Measurements from ENCODE around the gene RNF169. TPM values are rescaled to one million over a fixed set of nuclear protein-coding genes. Genes with fewer than 3 reads are reported as not detected.

The RNF169 gene
- total RNA-seq, 6 experiments from 2014 or later, result 4.7 to 7.7 (median 6.8) TPM

GRCh38 chr11:74703211-74703610 lies 45.4 kb upstream of the RNF169 start:
- no peak for TF ChIP-seq POLR2A (IDR thresholded peaks at IDR 0.05)
- TF ChIP-seq CTCF (IDR thresholded peaks at IDR 0.05), result no peak
- no peak overlapping the region for H3K4me3 ChIP-seq
- ATAC-seq (no peak), DNase-seq (no peak)
- WGBS (ENCODE audit: insufficient coverage, low coverage, low lambda C conversion rate, missing lambda C conversion rate), result 100% methylated on average over 1 of the region's 13 CpGs
- no peak overlapping the region for H3K27ac ChIP-seq
- H3K9me3 ChIP-seq, result no peaks in the 10 kb centered on the region
- peaks cover 0 to under 1% (median 0%) of the 10 kb centered on the region in 4 donors for H3K4me1 ChIP-seq
- H3K36me3 ChIP-seq, result no peaks in the 10 kb centered on the region
- no peaks in the 10 kb centered on the region for H3K27me3 ChIP-seq
- intact Hi-C loops (cut with DNase I), result no loop called here

GRCh38 chr11:74707182-74707581 lies 41.5 kb upstream of the RNF169 start:
- intact Hi-C loops (cut with DNase I), result no loop called here
- no CpG with 5 or more reads among the region's 3 CpGs for WGBS (ENCODE audit: insufficient coverage, low coverage, low lambda C conversion rate, missing lambda C conversion rate)
- no peak for TF ChIP-seq POLR2A (IDR thresholded peaks at IDR 0.05)
- DNase-seq (no peak), ATAC-seq (no peak)
- no peak overlapping the region for H3K27ac ChIP-seq
- no peaks in the 10 kb centered on the region for H3K27me3 ChIP-seq
- H3K4me1 ChIP-seq, result no peaks in the 10 kb centered on the region
- H3K4me3 ChIP-seq, result no peak overlapping the region
- no peaks in the 10 kb centered on the region for H3K9me3 ChIP-seq
- H3K36me3 ChIP-seq, result no peaks in the 10 kb centered on the region

- no peaks in the 10 kb centered on the region for H3K36me3 ChIP-seq
- TF ChIP-seq POLR2A (IDR thresholded peaks at IDR 0.05), result no peak
- TF ChIP-seq CTCF (IDR thresholded peaks at IDR 0.05), result no peak
- H3K4me3 ChIP-seq, result no peak overlapping the region
- DNase-seq (no peak), ATAC-seq (no peak)
- H3K27me3 ChIP-seq, result no peaks in the 10 kb centered on the region
- intact Hi-C loops (cut with DNase I), result no loop called here
- 90% methylated on average over 9 of the region's 10 CpGs for WGBS (ENCODE audit: insufficient coverage, low coverage, low lambda C conversion rate, missing lambda C conversion rate)
- no peaks in the 10 kb centered on the region for H3K9me3 ChIP-seq
- no peaks in the 10 kb centered on the region for H3K4me1 ChIP-seq
- H3K27ac ChIP-seq, result no peak overlapping the region
Measured at GRCh38 chr11:74707602-74708510, 40.8 kb upstream of the RNF169 start.

- Histone ChIP-seq H3K27me3 (no peaks in the 10 kb centered on the region), H3K9me3 (no peaks in the 10 kb centered on the region), H3K36me3 (no peaks in the 10 kb centered on the region), H3K4me3 (no peak overlapping the region), H3K4me1 (no peaks in the 10 kb centered on the region), H3K27ac (no peak overlapping the region)
- WGBS (ENCODE audit: insufficient coverage, low coverage, low lambda C conversion rate, missing lambda C conversion rate), result 68% methylated on average over 3 of the region's 3 CpGs
- ATAC-seq (no peak), DNase-seq (no peak)
- intact Hi-C loops (cut with DNase I), result no loop called here
- TF ChIP-seq POLR2A (IDR thresholded peaks at IDR 0.05) (no peak), CTCF (IDR thresholded peaks at IDR 0.05) (no peak)
Measured at GRCh38 chr11:74709175-74709574, 39.5 kb upstream of the RNF169 start.

GRCh38 chr11:74710281-74710938 lies 38.2 kb upstream of the RNF169 start:
- DNase-seq (no peak), ATAC-seq (peak in 1 of 4 donors; percentile 24)
- Histone ChIP-seq H3K36me3 (no peaks in the 10 kb centered on the region), H3K27me3 (no peaks in the 10 kb centered on the region), H3K27ac (no peak overlapping the region), H3K4me3 (no peak overlapping the region), H3K4me1 (no peaks in the 10 kb centered on the region), H3K9me3 (no peaks in the 10 kb centered on the region)
- WGBS (ENCODE audit: insufficient coverage, low coverage, low lambda C conversion rate, missing lambda C conversion rate), result 62% methylated on average over 4 of the region's 8 CpGs
- intact Hi-C loops (cut with DNase I), result no loop called here
- TF ChIP-seq POLR2A (IDR thresholded peaks at IDR 0.05) (no peak), CTCF (IDR thresholded peaks at IDR 0.05) (no peak)
